H1 (cell line): ENCODE data around the gene TFDP3. TPM values are rescaled to one million over a fixed set of nuclear protein-coding genes. Genes with fewer than 3 reads are reported as not detected.

Source experiments
- CTCF ChIA-PET: fragments of 300-600 bp; sonication (Branson Sonifier 250); formaldehyde crosslinking; loops from one replicate; lab custom pipeline; 2021; ENCODE audit not compliant: partially characterized antibody; lab: Charles Lee
- POLR2A ChIA-PET: fragments of 300-600 bp; sonication (Branson Sonifier 250); formaldehyde crosslinking; loops from one replicate; lab custom pipeline; 2021; ENCODE audit warnings: inconsistent platforms; ENCODE audit not compliant: partially characterized antibody; lab: Charles Lee
- DNase-seq, 2 experiments: peaks; one replicate each; pipeline versions ENCODE4 v3.0.0 to v3.0.0-alpha.2; 2010 to 2022; ENCODE audit warnings: low spot score in 2 of 2, low read depth in 1 of 2, mixed read lengths in 1 of 2
- FAIRE-seq: peaks from 2 replicates; lab custom pipeline; 2011; peaks lifted over from hg19 to GRCh38; lab: Jason Lieb, UNC
- H2AFZ ChIP-seq: 2 replicates; pipeline ENCODE4 v1.8.1; 2012; ENCODE audit warnings: low read length, inconsistent platforms
- H2AK5ac ChIP-seq: 2 replicates; pipeline ENCODE4 v1.6.1; 2013; ENCODE audit warnings: low read depth, low read length
- H2BK120ac ChIP-seq: replicated peaks from 2 replicates; pipeline ENCODE3; 2013; ENCODE audit warnings: low read depth, low read length, inconsistent platforms
- H2BK12ac ChIP-seq: 2 replicates; pipeline ENCODE4 v1.6.1; 2013; ENCODE audit warnings: low read depth, low read length
- H2BK15ac ChIP-seq: 2 replicates; pipeline ENCODE4 v1.6.1; 2013; ENCODE audit warnings: low read length
- H2BK20ac ChIP-seq: 2 replicates; pipeline ENCODE4 v1.6.1; 2013; ENCODE audit warnings: low read length
- H2BK5ac ChIP-seq: 2 replicates; pipeline ENCODE4 v1.6.1; 2013; ENCODE audit warnings: low read depth, low read length
- H3K14ac ChIP-seq: 2 replicates; pipeline ENCODE4 v1.6.1; 2013; ENCODE audit warnings: inconsistent platforms; ENCODE audit not compliant: insufficient read length
- H3K18ac ChIP-seq: 2 replicates; pipeline ENCODE4 v1.6.1; 2013; ENCODE audit warnings: low read length; ENCODE audit errors: extremely low read depth
- H3K23ac ChIP-seq: 2 replicates; pipeline ENCODE4 v1.6.1; 2013; ENCODE audit warnings: inconsistent platforms; ENCODE audit not compliant: insufficient read length
- H3K23me2 ChIP-seq: 2 replicates; pipeline ENCODE4 v1.6.1; 2013; ENCODE audit warnings: low read depth, low read length
- H3K27ac ChIP-seq: 2 replicates; pipeline ENCODE4 v1.6.1; 2011; ENCODE audit warnings: low read depth, low read length, inconsistent platforms
- H3K27me3 ChIP-seq, 4 experiments: replicated peaks in 1 of 4; 1 replicate in 1 of 4; 2 replicates in 3 of 4; pipeline versions ENCODE4 v1.6.1 to v1.8.1; 2011 to 2013; ENCODE audit warnings: low read length in 3 of 4, mild to moderate bottlenecking in 3 of 4, inconsistent platforms in 2 of 4, mixed read lengths in 2 of 4, moderate library complexity in 1 of 4; ENCODE audit not compliant: control insufficient read depth in 3 of 4, insufficient read depth in 3 of 4; ENCODE audit errors: extremely low read depth in 1 of 4
- H3K36me3 ChIP-seq, 4 experiments: 2 replicates each; pipeline versions ENCODE4 v1.6.1 to v1.8.1; 2011 to 2013; ENCODE audit warnings: mild to moderate bottlenecking in 4 of 4, low read length in 3 of 4, moderate library complexity in 2 of 4, control low read depth in 1 of 4, inconsistent platforms in 1 of 4; ENCODE audit not compliant: insufficient read depth in 4 of 4, control insufficient read depth in 2 of 4
- H3K4ac ChIP-seq: replicated peaks from 2 replicates; pipeline ENCODE3; 2013; ENCODE audit warnings: low read length, low read depth, mixed read lengths, inconsistent platforms; ENCODE audit not compliant: insufficient read length
- H3K4me1 ChIP-seq, 4 experiments: replicated peaks in 1 of 4; 1 replicate in 1 of 4; 2 replicates in 3 of 4; pipeline versions ENCODE4 v1.6.1 to v1.8.1; 2011 to 2013; ENCODE audit warnings: low read length in 3 of 4, inconsistent platforms in 2 of 4, mixed read lengths in 1 of 4; ENCODE audit not compliant: insufficient read depth in 4 of 4, control insufficient read depth in 3 of 4
- H3K4me2 ChIP-seq, 2 experiments: 2 replicates each; pipeline versions ENCODE4 v1.6.1 to v1.8.1; 2011 to 2013; ENCODE audit warnings: low read depth in 2 of 2, low read length in 2 of 2, control low read depth in 1 of 2, inconsistent platforms in 1 of 2, mild to moderate bottlenecking in 1 of 2; ENCODE audit not compliant: insufficient read depth in 1 of 2
- H3K4me3 ChIP-seq, 4 experiments: fragments of 200-600, 300-600 bp in 1 of 4; sonication (generic), shearing (Covaris generic), sonication (Bioruptor Twin) in 1 of 4; 2 replicates each; pipeline versions ENCODE4 v1.5.1 to v1.8.1; 2011 to 2016; ENCODE audit warnings: low read length in 4 of 4, low read depth in 3 of 4, control low read depth in 2 of 4, inconsistent platforms in 2 of 4, mild to moderate bottlenecking in 2 of 4, mixed read lengths in 1 of 4, moderate library complexity in 1 of 4; ENCODE audit not compliant: insufficient read depth in 2 of 4; ENCODE audit errors: extremely low read depth in 1 of 4
- H3K56ac ChIP-seq: replicated peaks from 2 replicates; pipeline ENCODE3; 2013; ENCODE audit warnings: low read depth, mild to moderate bottlenecking, mixed read lengths, low read length, inconsistent platforms; ENCODE audit not compliant: insufficient read length
- H3K79me1 ChIP-seq: 2 replicates; pipeline ENCODE4 v1.6.1; 2013; ENCODE audit warnings: low read depth, low read length, control low read depth
- H3K79me2 ChIP-seq, 2 experiments: 2 replicates each; pipeline versions ENCODE4 v1.6.1 to v1.8.1; 2012 to 2013; ENCODE audit warnings: low read length in 2 of 2, mild to moderate bottlenecking in 2 of 2, inconsistent platforms in 1 of 2; ENCODE audit not compliant: insufficient read depth in 2 of 2, control insufficient read depth in 1 of 2
- H3K9ac ChIP-seq, 4 experiments: replicated peaks in 1 of 4; 1 replicate in 1 of 4; 2 replicates in 3 of 4; pipeline versions ENCODE4 v1.6.1 to v1.8.1; 2011 to 2013; ENCODE audit warnings: low read depth in 3 of 4, low read length in 3 of 4, control low read depth in 2 of 4, mild to moderate bottlenecking in 2 of 4, moderate library complexity in 2 of 4, inconsistent platforms in 1 of 4; ENCODE audit errors: extremely low read depth in 1 of 4
- H3K9me3 ChIP-seq, 2 experiments: 2 replicates each; pipeline versions ENCODE4 v1.6.1 to v1.8.1; 2012 to 2013; ENCODE audit warnings: mild to moderate bottlenecking in 2 of 2, moderate library complexity in 2 of 2, control low read depth in 1 of 2, inconsistent platforms in 1 of 2, low read depth in 1 of 2, low read length in 1 of 2, mixed read lengths in 1 of 2; ENCODE audit not compliant: insufficient read depth in 2 of 2
- H4K20me1 ChIP-seq, 2 experiments: replicated peaks in 1 of 2; 2 replicates each; pipeline versions ENCODE3 to v1.8.1; 2011 to 2013; ENCODE audit warnings: inconsistent platforms in 2 of 2, low read length in 2 of 2, mild to moderate bottlenecking in 1 of 2; ENCODE audit not compliant: insufficient read depth in 2 of 2, control insufficient read depth in 1 of 2
- H4K5ac ChIP-seq: 2 replicates; pipeline ENCODE4 v1.6.1; 2013; ENCODE audit warnings: low read length, low read depth, mixed read lengths, inconsistent platforms; ENCODE audit not compliant: insufficient read length
- H4K8ac ChIP-seq: 2 replicates; pipeline ENCODE4 v1.8.0; 2013; ENCODE audit warnings: mild to moderate bottlenecking, moderate library complexity, low read length, inconsistent platforms; ENCODE audit not compliant: insufficient read depth; ENCODE audit errors: extremely low read depth
- H4K91ac ChIP-seq: replicated peaks from 2 replicates; pipeline ENCODE3; 2013; ENCODE audit warnings: low read length, mixed read lengths, inconsistent platforms; ENCODE audit not compliant: insufficient read length
- CREB1 ChIP-seq: IDR thresholded peaks from 2 replicates; pipeline ENCODE4 v1.6.1; 2012; ENCODE audit warnings: inconsistent platforms
- RAD21 ChIP-seq, 2 experiments: IDR thresholded peaks in 1 of 2; conservative IDR thresholded peaks in 1 of 2; 2 replicates each; pipeline ENCODE4 v1.6.1; 2011; ENCODE audit warnings: low read depth in 2 of 2, low read length in 2 of 2, improper control_type of control experiment in 1 of 2, inconsistent platforms in 1 of 2, mild to moderate bottlenecking in 1 of 2, moderate library complexity in 1 of 2
- SIRT6 ChIP-seq: IDR thresholded peaks from one replicate; pipeline ENCODE4 v1.7.1; 2012; ENCODE audit warnings: low read length, inconsistent platforms
- SP4 ChIP-seq: IDR thresholded peaks from 2 replicates; pipeline ENCODE4 v1.6.1; 2012; ENCODE audit warnings: low read length, inconsistent platforms
- USF2 ChIP-seq: IDR thresholded peaks from 2 replicates; pipeline ENCODE4 v1.6.1; 2011; ENCODE audit warnings: low read length, improper control_type of control experiment
- WGBS, 2 experiments: shearing (Covaris generic) in 1 of 2; methylation state at CpG; one replicate each; pipeline versions ENCODE4 v1.1.6 to v1.1.7; 2013 to 2015; ENCODE audit warnings: low lambda C conversion rate in 2 of 2, mixed read lengths in 2 of 2, inconsistent platforms in 1 of 2, low coverage in 1 of 2, missing lambda C conversion rate in 1 of 2; ENCODE audit not compliant: insufficient replicate concordance in 2 of 2, insufficient coverage in 1 of 2, insufficient read length in 1 of 2; ENCODE audit errors: extremely low coverage in 1 of 2, missing lambda C conversion rate in 1 of 2; 5-methylcytosine and 5-hydroxymethylcytosine counted together
- polyA plus RNA-seq, 7 experiments: library from polyadenylated mRNA; depleted of rRNA in 3 of 7; stranded (reverse) in 5 of 7; unstranded in 2 of 7; fragments of >200 nt in 5 of 7; fragments of 200-250 nt in 2 of 7; gene quantifications; 1 replicate in 5 of 7; 2 replicates in 1 of 7; 4 replicates in 1 of 7; pipeline versions ENCODE4 v1.2.1 to v1.2.3, GENCODE V29; 2011 to 2013; ENCODE audit warnings: missing spikeins in 2 of 7, mixed read lengths in 2 of 7
- total RNA-seq: library from RNA; stranded (reverse); fragmentation: NEBNext Ultra II Directional; extraction: Animal tissue kit (Norgen Biotek cat#: 25700); gene quantifications from 2 replicates; pipeline ENCODE4 v1.2.1, GENCODE V29; 2021

The TFDP3 gene
- total and polyA plus RNA-seq, 2 of the 8 experiments (the other 6 are each of a cell fraction or from before 2014, with no cell fraction given), result not detected

DNA sequence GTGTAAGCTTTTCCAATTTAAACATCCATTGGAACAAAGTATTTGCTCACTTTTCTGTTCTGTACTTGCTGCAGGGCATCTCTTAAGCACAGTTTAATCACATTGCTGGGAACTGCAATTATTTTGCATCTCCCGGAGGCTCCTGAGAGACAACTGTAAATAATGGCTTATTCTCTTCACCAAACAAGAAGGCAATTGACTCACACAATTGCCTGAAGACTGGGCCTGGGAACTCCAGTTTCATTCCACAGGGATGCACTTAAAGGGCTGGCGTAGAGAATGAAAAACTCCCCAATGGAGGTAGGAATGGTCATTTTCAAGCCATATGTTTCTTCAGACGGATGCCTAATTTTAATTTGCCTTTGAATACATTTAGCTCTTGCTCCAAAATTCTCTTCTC lies 29.5 kb downstream of the TFDP3 start:
- Histone ChIP-seq H3K36me3 (no peaks in the 10 kb centered on the region), H3K79me1 (no peaks in the 10 kb centered on the region), H3K18ac (no peak overlapping the region), H3K4me1 (peaks cover 0 to 6% (median 2%) of the 10 kb centered on the region in 4 experiments; a peak in 5 of 7 replicates), H3K56ac (no peak overlapping the region), H2BK15ac (no peak overlapping the region), H3K4ac (no peak overlapping the region), H2BK12ac (no peak overlapping the region), H3K79me2 (no peaks in the 10 kb centered on the region), H2AFZ (no peak overlapping the region), H2AK5ac (no peak overlapping the region), H3K23ac (no peak overlapping the region), H3K4me2 (no peak overlapping the region), H3K9ac (no peak overlapping the region), H3K23me2 (no peaks in the 10 kb centered on the region), H4K91ac (no peak overlapping the region), H3K9me3 (no peaks in the 10 kb centered on the region), H3K14ac (no peak overlapping the region), H2BK5ac (no peak overlapping the region), H4K20me1 (no peaks in the 10 kb centered on the region), H2BK120ac (no peak overlapping the region), H3K4me3 (no peak overlapping the region), H3K27me3 (no peaks in the 10 kb centered on the region), H4K8ac (no peak overlapping the region), H4K5ac (no peak overlapping the region), H3K27ac (no peak overlapping the region), H2BK20ac (no peak overlapping the region)
- ChIA-PET POLR2A (no interaction called here), CTCF (interaction anchor here (0.7 to 1.9 kb wide), 2 partner anchors 9 to 143 kb away, joined by 3 read pairs; no protein-coding TSS in a partner anchor)
- FAIRE-seq, result no peak
- 94% methylated on average over 3 of the region's 3 CpGs; no CpG with 5 or more reads in 1 of the 2 experiments for WGBS, 2 experiments
- DNase-seq, result no peak
- TF ChIP-seq USF2 (no peak), CREB1 (no peak), SP4 (no peak), RAD21 (IDR thresholded peaks at IDR 0.05 in 1 of 2, conservative IDR thresholded peaks at IDR 0.05 in 1 of 2; ENCODE audit: low read depth in 2 of 2, low read length in 2 of 2) (no peak), SIRT6 (no peak)
